Limb (tissue), 2 donors: ENCODE results near the gene SLC27A6.
A peak's percentile ranks its signal among the peaks of the same experiment; 100 is the strongest.
"Not testable (repeated sequence)": the region's sequence is repeated elsewhere in the genome, so short reads cannot be mapped to it uniquely, and the experiment has no call there.

ENCODE experiments used
- DNase-seq, 2 donors: peaks; one replicate each; pipeline ENCODE4 v3.0.0-alpha.2; 2016; ENCODE audit errors: extremely low spot score in 2 of 2

The SLC27A6 gene

DNA sequence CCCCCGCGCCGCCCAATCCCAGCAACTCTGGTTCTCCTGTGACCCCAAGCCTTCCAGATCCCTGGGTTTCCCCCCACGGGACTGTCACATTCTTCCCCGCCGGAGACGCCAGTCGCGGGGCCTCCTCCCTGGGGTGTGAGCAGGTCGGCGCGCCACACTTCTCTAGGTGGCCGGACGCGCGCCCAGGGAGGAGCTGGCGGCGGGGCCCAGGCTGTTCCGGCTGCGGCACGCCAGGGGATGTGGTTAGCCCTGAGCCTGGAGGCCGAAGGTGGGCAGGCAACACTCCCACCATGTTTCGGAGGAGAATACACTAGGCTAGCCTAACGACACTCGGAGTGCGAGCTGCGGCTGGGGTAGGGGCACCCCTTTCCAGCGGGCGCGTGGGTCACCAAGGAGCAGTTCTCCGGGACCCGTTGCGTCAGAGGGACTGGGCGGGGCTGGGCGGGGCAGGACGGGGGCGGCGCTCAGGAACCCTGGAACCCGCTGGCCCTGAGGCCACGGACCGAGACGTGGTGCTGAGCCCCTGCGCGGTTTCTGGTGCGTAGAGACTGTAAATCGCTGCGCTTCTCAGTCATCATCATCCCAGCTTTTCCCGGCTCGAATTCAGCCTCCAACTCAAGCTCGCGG lies at the start of gene SLC27A6:
Gene SLC27A6 (plus strand): TSS at position 478 of the 627 bp plus-strand sequence. CDS start 650 bp downstream, outside the sequence.
- DNase-seq: peak in 1 of 2 donors; percentile 60

GRCh38 chr5:128919542-128919941 lies 45.7 kb upstream of the SLC27A6 start:
- DNase-seq: no peak

DNA sequence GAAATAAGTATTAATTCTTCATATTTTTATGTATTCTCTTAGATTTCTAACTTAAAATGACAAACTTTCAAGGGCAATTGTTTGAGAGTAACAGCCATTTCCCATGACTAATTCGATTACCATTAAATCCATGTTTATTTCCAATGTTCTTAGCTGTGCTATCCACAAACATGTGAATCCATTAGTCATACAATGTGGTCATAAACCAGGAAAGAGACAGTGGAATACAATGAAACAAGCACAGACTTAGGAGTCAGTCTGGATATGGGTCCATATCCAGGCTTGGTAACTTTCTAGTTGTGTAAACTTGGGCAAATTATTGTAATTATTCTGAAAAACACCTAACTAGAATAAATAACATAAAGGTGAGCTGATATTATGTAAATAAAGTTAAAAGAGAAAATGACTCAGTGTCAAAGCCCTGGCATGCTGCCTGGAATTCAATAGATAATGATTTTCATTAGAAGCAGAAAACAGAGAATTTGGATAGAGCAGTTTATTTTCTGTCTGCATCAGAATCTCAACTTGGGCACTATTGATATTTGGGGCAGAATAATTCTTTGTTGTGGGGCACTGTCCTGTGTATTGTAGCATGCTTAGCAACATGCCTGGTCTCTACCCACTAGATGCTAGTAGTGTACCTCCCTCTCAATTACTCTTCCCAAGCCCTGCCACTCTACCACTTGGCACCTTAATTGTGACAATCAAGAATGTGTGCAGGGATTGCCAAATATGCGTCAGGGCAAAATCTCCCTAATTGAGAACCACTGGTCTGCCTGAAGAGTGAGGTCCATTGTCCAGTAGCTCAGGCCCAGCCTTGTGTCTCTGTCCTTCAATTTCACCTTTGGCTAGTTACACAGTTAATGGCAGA lies 44.7 kb upstream of the SLC27A6 start:
- DNase-seq: no peak

- no peak for DNase-seq
These were observed 41.0 kb upstream of the SLC27A6 start for GRCh38 chr5:128924299-128924698.

- no peak for DNase-seq
These were observed 39.3 kb upstream of the SLC27A6 start for GRCh38 chr5:128925973-128926372.

DNA sequence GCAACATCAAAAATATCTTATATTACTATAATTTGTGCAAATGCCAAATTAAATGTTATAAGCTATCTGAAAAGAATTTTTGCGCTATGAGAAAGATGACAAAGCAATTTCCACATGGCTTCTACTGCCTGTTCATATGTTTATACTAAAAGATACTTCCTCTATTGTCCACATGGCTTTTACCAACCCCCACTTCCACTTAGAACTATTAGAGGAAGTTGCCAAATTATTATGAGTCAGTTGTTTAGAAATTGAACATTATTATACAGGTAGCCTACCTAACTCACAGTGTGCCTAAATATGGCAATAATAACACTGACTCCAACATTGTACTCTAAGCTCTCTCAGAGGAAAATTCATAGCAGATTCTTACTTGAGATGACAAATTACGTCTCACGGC lies 37.6 kb upstream of the SLC27A6 start:
- no peak for DNase-seq

DNA sequence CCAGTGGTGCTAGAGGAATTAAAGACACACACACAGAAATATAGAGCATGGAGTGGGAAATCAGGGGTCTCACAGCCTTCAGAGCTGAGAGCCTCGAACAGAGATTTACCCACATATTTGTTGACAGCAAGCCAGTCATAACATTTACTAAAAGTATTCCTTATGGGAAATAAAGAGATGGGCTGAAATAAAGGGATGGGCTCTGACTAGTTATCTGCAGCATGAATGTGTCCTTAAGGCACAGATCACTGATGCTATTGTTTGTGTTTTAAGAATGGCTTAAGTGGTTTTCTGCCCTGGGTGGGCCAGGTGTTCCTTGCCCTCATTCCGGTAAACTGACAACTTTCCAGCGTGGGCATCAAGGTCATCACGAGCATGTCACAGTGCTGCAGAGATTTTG lies 33.1 kb upstream of the SLC27A6 start:
- DNase-seq: not testable (repeated sequence)

GRCh38 chr5:128943100-128943499 lies 22.2 kb upstream of the SLC27A6 start:
- DNase-seq: not testable (repeated sequence)

GRCh38 chr5:128949847-128950546 lies 15.3 kb upstream of the SLC27A6 start:
- no peak for DNase-seq

DNA sequence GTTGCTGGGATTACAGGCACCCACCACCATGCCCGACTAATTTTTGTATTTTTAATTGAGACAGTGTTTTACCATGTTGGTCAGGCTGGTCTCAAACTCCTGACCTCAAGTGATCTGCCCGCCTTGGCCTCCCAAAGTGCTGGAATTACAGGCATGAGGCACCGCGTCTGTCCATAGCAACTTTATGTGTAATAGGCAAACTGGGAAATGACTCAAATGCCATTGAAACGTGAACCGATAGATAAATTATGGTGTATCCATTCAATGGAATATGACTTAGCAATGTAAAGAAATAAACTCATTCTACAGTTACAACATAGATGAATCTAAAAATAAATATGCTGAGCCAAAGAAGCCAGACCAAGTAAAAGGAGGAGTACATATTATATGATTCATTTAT lies 14.0 kb upstream of the SLC27A6 start:
- not testable (repeated sequence) for DNase-seq

GRCh38 chr5:128956164-128956563 lies 9.1 kb upstream of the SLC27A6 start:
- DNase-seq: no peak

DNA sequence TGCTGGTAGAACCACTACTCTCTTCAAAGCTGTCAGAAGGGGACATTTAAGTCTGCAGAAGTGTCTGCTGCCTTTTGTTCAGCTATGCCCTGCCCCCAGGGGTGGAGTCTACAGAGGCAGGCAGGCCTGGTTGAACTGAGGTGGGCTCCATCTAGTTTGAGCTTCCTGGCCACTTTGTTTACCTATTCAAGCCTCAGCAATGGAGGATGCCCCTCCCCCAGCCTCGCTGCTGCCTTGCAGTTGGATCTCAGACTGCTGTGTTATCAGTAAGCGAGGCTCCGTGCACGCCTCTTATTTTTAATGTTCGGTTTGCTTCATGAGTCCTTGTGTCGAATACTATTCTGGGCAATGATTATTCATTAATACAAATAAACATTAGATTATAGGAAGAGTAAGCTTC lies 3.1 kb upstream of the SLC27A6 start:
- no peak for DNase-seq

GRCh38 chr5:128965638-128966302 lies 482 bp downstream of the SLC27A6 start:
- DNase-seq: peak in 1 of 2 donors; percentile 34

DNA sequence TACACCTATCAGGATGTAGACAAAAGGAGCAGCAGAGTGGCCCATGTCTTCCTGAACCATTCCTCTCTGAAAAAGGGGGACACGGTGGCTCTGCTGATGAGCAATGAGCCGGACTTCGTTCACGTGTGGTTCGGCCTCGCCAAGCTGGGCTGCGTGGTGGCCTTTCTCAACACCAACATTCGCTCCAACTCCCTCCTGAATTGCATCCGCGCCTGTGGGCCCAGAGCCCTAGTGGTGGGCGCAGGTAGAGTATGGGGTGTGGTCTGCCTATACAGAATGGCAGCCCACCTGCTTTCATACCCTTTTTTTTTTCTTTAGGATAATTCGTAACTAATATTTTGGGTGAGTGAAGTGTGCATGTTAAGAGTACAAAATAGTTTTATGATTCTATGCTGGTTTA lies 1.1 kb downstream of the SLC27A6 start:
- no peak for DNase-seq

DNA sequence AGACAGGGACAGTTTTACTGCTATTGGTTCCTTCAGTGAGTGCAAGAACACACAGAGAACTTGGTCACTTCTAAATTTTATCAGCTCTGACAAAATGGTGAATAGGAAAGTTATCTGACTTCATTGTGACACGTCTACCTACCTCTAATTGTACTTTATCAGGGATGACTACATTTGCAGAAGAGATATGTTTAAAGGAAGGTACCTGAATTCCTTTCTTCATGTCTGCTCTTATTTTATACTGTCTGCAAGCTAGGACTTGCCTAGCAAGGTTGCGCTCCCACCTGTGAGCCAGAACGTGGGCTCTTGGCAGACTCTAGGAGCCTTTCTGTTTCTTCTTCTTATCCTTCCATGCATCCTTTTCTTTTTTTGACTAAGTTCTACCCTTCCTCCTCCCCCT lies 1.6 kb downstream of the SLC27A6 start:
- DNase-seq: no peak

- no peak for DNase-seq
These were observed 8.0 kb downstream of the SLC27A6 start for GRCh38 chr5:128973244-128973643.

DNA sequence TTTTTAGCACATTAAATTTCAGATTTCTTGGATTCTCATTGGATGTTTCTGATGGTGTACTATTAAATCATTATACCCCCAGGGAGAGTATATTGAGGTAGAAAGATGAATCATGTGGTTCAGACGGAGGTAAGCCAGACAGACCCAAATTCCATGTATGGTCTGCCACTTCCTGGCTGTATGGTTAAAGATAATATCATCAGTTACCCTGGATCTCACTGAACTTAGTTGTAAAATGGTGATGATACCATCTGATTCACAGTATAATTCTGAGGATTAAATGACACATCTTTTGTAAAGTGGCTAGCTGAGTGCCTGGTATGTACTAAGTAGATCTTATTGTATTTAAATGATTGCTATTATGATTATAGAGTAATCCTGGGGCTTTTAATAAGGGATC lies 9.3 kb downstream of the SLC27A6 start:
- no peak for DNase-seq

DNA sequence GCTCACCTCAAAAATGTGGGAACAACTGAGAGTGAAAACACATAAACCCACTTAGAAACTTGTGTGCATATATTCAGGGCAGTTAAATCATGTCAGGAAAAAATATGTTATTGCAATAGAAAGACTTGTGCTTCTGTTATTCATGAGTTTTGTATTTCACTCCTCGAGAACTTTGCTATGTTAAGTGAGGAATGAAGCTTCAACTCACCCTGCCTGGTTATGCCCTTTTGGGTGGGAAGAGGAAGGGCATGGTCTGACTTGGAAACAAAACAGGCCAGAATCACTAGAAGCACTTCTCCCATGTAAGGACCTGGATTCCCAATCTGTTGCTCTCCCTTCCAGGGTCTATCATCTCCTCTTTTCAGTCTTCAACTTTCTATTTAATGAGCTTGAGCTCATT lies 14.5 kb downstream of the SLC27A6 start:
- no peak for DNase-seq

DNA sequence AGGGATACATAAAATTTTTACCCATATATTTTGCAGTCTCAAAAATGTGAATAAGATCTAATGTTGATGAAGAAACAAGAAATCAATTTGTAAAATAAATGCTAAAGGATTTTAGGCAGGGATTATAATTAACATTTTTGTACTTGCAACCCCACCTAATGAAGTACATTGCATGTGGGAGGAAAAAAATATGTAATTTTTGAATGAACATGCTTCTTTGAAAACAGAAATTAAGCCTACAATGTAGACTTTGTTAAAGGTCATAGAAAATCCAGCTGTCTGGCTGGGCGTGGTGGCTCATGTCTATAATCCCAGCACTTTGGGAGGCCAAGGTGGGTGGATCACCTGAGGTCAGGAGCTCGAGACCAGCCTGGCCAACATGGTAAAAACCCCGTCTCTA lies 15.6 kb downstream of the SLC27A6 start:
- no peak for DNase-seq

DNA sequence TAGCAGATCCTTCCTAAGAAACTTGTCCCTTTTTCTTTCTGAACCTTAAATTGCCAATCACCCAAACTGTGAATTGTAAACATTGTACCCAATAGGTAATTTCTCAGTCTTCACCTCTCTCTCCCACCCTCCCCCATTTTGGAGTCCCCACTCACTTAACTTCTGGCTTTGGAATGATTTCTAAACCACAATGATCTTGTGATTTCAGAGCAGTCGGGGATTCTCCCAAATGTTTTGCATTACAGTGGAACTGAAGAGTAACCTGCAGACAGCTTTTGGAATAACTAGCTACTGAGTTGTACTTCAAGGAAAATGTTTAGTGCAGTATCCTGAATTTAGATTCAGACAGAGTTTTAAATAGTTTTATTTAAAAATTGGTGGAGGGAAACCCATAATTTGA lies 19.2 kb downstream of the SLC27A6 start:
- DNase-seq: no peak

GRCh38 chr5:128988476-128988875 lies 23.2 kb downstream of the SLC27A6 start:
- no peak for DNase-seq
